Activated CD8-positive, alpha-beta T cell treated with anti-CD3 and anti-CD28 coated beads, Interleukin-2, amount 10 ng/mL, durations not matched to agents 7 days and 5 days (primary cell): ENCODE measurements around the gene C2CD4D. TPM values are rescaled to one million over a fixed set of nuclear protein-coding genes. Genes with fewer than 3 reads are reported as not detected.
"Not testable (repeated sequence)": the region's sequence is repeated elsewhere in the genome, so short reads cannot be mapped to it uniquely, and the experiment has no call there.

Source experiments
- ATAC-seq: fragments of 150-1000 bp; cut with Tn5 transposase; one replicate; pipeline ENCODE4 v1.10.0; 2021; ENCODE audit warnings: moderate library complexity
- CTCF ChIA-PET: fragments of 350-600 bp; sonication (Branson Sonifier 250); formaldehyde crosslinking; loops from one replicate; lab custom pipeline; 2021; ENCODE audit warnings: antibody characterized with exemption; lab: Charles Lee
- POLR2A ChIA-PET: fragments of 350-600 bp; sonication (Branson Sonifier 250); formaldehyde crosslinking; loops from one replicate; lab custom pipeline; 2021; ENCODE audit warnings: antibody characterized with exemption; lab: Charles Lee
- DNase-seq: peaks from one replicate; pipeline ENCODE4 v3.0.0-alpha.2; 2020
- H3K27ac Mint-ChIP-seq: one replicate; pipeline ENCODE4 v1.8.0; 2021; ENCODE audit warnings: mild to moderate bottlenecking, mixed read lengths
- H3K27me3 Mint-ChIP-seq: one replicate; pipeline ENCODE4 v1.8.0; 2021; ENCODE audit warnings: low read depth, mixed read lengths
- H3K36me3 Mint-ChIP-seq: one replicate; pipeline ENCODE4 v1.8.0; 2021; ENCODE audit warnings: low read depth, mixed read lengths
- H3K4me1 Mint-ChIP-seq: one replicate; pipeline ENCODE4 v1.8.0; 2021; ENCODE audit warnings: low read depth, mixed read lengths
- H3K4me3 Mint-ChIP-seq: one replicate; pipeline ENCODE4 v1.8.0; 2021; ENCODE audit warnings: mild to moderate bottlenecking, mixed read lengths
- H3K9me3 Mint-ChIP-seq: one replicate; pipeline ENCODE4 v1.8.0; 2022; ENCODE audit warnings: mixed read lengths; ENCODE audit not compliant: insufficient read depth
- total RNA-seq, 2 experiments: library from RNA; stranded (reverse); gene quantifications; one replicate each; pipeline ENCODE4 v1.2.3, GENCODE V29; 2021

The C2CD4D gene
- total RNA-seq, 2 experiments from 2014 or later: 0.23 to 0.26 TPM

- Mint-ChIP-seq H3K4me1 (no peaks in the 10 kb centered on the region), H3K4me3 (no peak overlapping the region), H3K9me3 (no peaks in the 10 kb centered on the region), H3K27ac (no peak overlapping the region), H3K36me3 (no peaks in the 10 kb centered on the region), H3K27me3 (peaks cover 12% of the 10 kb centered on the region)
- no peak for ATAC-seq
- no peak for DNase-seq
- ChIA-PET POLR2A (no interaction called here), CTCF (interaction anchor here (0.9 to 2.3 kb wide), 6 partner anchors 9 to 143 kb away, joined by 3 to 9 read pairs (median 5); no protein-coding TSS in a partner anchor)
Measured at GRCh38 chr1:151858030-151858746, 18.6 kb upstream of the C2CD4D start.

GRCh38 chr1:151855933-151856332 lies 16.3 kb upstream of the C2CD4D start:
- ATAC-seq (no peak), DNase-seq (no peak)
- Mint-ChIP-seq H3K9me3 (no peaks in the 10 kb centered on the region), H3K36me3 (no peaks in the 10 kb centered on the region), H3K27ac (no peak overlapping the region), H3K4me1 (no peaks in the 10 kb centered on the region), H3K27me3 (no peaks in the 10 kb centered on the region), H3K4me3 (no peak overlapping the region)
- POLR2A ChIA-PET: no interaction called here
- CTCF ChIA-PET: interaction anchor here (1.2 to 1.3 kb wide), 2 partner anchors 10 to 146 kb away, joined by 3 read pairs; no protein-coding TSS in a partner anchor

GRCh38 chr1:151855516-151855915 lies 15.9 kb upstream of the C2CD4D start:
- ATAC-seq, H3K4me3 Mint-ChIP-seq, H3K9me3 Mint-ChIP-seq, POLR2A ChIA-PET, H3K4me1 Mint-ChIP-seq, H3K27me3 Mint-ChIP-seq, DNase-seq, H3K36me3 Mint-ChIP-seq, H3K27ac Mint-ChIP-seq: not testable (repeated sequence)
- CTCF ChIA-PET: interaction anchor here (1.2 to 1.3 kb wide), 2 partner anchors 9 to 146 kb away, joined by 3 read pairs; no protein-coding TSS in a partner anchor

- DNase-seq (no peak), ATAC-seq (no peak)
- H3K27ac Mint-ChIP-seq: no peak overlapping the region
- no peaks in the 10 kb centered on the region for H3K27me3 Mint-ChIP-seq
- no peaks in the 10 kb centered on the region for H3K9me3 Mint-ChIP-seq
- ChIA-PET CTCF (interaction anchor here (1.5 kb wide), 1 partner anchor 162 kb away, joined by 5 read pairs; no protein-coding TSS in a partner anchor), POLR2A (no interaction called here)
- no peaks in the 10 kb centered on the region for H3K36me3 Mint-ChIP-seq
- no peaks in the 10 kb centered on the region for H3K4me1 Mint-ChIP-seq
- no peak overlapping the region for H3K4me3 Mint-ChIP-seq
Measured at GRCh38 chr1:151854658-151855057, 15.0 kb upstream of the C2CD4D start.

GRCh38 chr1:151853411-151853943 lies 13.9 kb upstream of the C2CD4D start, which contains the start of gene THEM5:
Gene THEM5, minus strand, starts transcription at chr1:151853712. Its CDS starts 147 bp downstream, at chr1:151853565.
- DNase-seq (no peak), ATAC-seq (peak; percentile 51)
- Mint-ChIP-seq H3K36me3 (no peaks in the 10 kb centered on the region), H3K27me3 (no peaks in the 10 kb centered on the region), H3K4me1 (no peaks in the 10 kb centered on the region), H3K9me3 (no peaks in the 10 kb centered on the region), H3K27ac (no peak within 1 kb of the TSS), H3K4me3 (no peak within 1 kb of the TSS)
- CTCF ChIA-PET: interaction anchor here (0.9 to 1.5 kb wide), 2 partner anchors 160 to 409 kb away, joined by 3 to 5 read pairs; no protein-coding TSS in a partner anchor
- POLR2A ChIA-PET: no interaction called here

- ATAC-seq (no peak), DNase-seq (no peak)
- ChIA-PET CTCF (interaction anchor here (1.3 kb wide), 1 partner anchor 10 kb away, joined by 3 read pairs; no protein-coding TSS in a partner anchor), POLR2A (no interaction called here)
- H3K4me3 Mint-ChIP-seq: no peak overlapping the region
- H3K36me3 Mint-ChIP-seq: no peaks in the 10 kb centered on the region
- no peaks in the 10 kb centered on the region for H3K4me1 Mint-ChIP-seq
- H3K27me3 Mint-ChIP-seq: no peaks in the 10 kb centered on the region
- H3K27ac Mint-ChIP-seq: no peak overlapping the region
- H3K9me3 Mint-ChIP-seq: no peaks in the 10 kb centered on the region
Measured at GRCh38 chr1:151852733-151853132, 13.1 kb upstream of the C2CD4D start.

- no peaks in the 10 kb centered on the region for H3K9me3 Mint-ChIP-seq
- ChIA-PET POLR2A (no interaction called here), CTCF (interaction anchor here (1.3 kb wide), 1 partner anchor 9 kb away, joined by 3 read pairs; no protein-coding TSS in a partner anchor)
- ATAC-seq (no peak), DNase-seq (no peak)
- no peak overlapping the region for H3K4me3 Mint-ChIP-seq
- H3K36me3 Mint-ChIP-seq: no peaks in the 10 kb centered on the region
- no peaks in the 10 kb centered on the region for H3K4me1 Mint-ChIP-seq
- no peak overlapping the region for H3K27ac Mint-ChIP-seq
- no peaks in the 10 kb centered on the region for H3K27me3 Mint-ChIP-seq
Measured at GRCh38 chr1:151851886-151852285, 12.3 kb upstream of the C2CD4D start.

- CTCF ChIA-PET: interaction anchor here (1.3 to 3.0 kb wide), 2 partner anchors 8 to 13 kb away, joined by 5 to 9 read pairs; no protein-coding TSS in a partner anchor
- no peak overlapping the region for H3K27ac Mint-ChIP-seq
Measured at GRCh38 chr1:151849871-151850270, 10.3 kb upstream of the C2CD4D start.

GRCh38 chr1:151849126-151849525 lies 9.5 kb upstream of the C2CD4D start:
- POLR2A ChIA-PET: interaction anchor here (0.6 to 1.4 kb wide), 2 partner anchors 9 to 18 kb away, joined by 3 to 7 read pairs; partner anchors contain the start of genes C2CD4D and RORC
- ATAC-seq (no peak), DNase-seq (no peak)
- Mint-ChIP-seq H3K4me1 (no peaks in the 10 kb centered on the region), H3K36me3 (no peaks in the 10 kb centered on the region), H3K4me3 (no peak overlapping the region), H3K27me3 (no peaks in the 10 kb centered on the region), H3K27ac (no peak overlapping the region), H3K9me3 (no peaks in the 10 kb centered on the region)
- CTCF ChIA-PET: interaction anchor here (1.3 to 3.0 kb wide), 3 partner anchors 9 to 12 kb away, joined by 4 to 9 read pairs (median 5); no protein-coding TSS in a partner anchor

More at GRCh38 chr1:151849871-151850270, 10.3 kb upstream of the C2CD4D start:
- Mint-ChIP-seq H3K4me1 (no peaks in the 10 kb centered on the region), H3K9me3 (no peaks in the 10 kb centered on the region), H3K4me3 (no peak overlapping the region), H3K27me3 (no peaks in the 10 kb centered on the region), H3K36me3 (no peaks in the 10 kb centered on the region)
- ATAC-seq: no peak
- POLR2A ChIA-PET: no interaction called here
- no peak for DNase-seq

- Mint-ChIP-seq H3K4me1 (no peaks in the 10 kb centered on the region), H3K27me3 (no peaks in the 10 kb centered on the region), H3K9me3 (no peaks in the 10 kb centered on the region), H3K36me3 (no peaks in the 10 kb centered on the region), H3K27ac (no peak overlapping the region), H3K4me3 (no peak overlapping the region)
- POLR2A ChIA-PET: interaction anchor here (1.4 kb wide), 1 partner anchor 8 kb away, joined by 7 read pairs; the partner anchor contains the start of gene C2CD4D
- DNase-seq: no peak
- CTCF ChIA-PET: interaction anchor here (0.9 to 3.0 kb wide), 3 partner anchors 7 to 154 kb away, joined by 3 to 9 read pairs (median 4); no protein-coding TSS in a partner anchor
- ATAC-seq: no peak
Measured at GRCh38 chr1:151847867-151848596, 8.4 kb upstream of the C2CD4D start.

- POLR2A ChIA-PET: interaction anchor here (0.5 to 1.0 kb wide), 2 partner anchors 10 to 368 kb away, joined by 3 read pairs; no protein-coding TSS in a partner anchor
- H3K27me3 Mint-ChIP-seq: peaks cover under 1% of the 10 kb centered on the region
- H3K4me1 Mint-ChIP-seq: no peaks in the 10 kb centered on the region
- no peaks in the 10 kb centered on the region for H3K36me3 Mint-ChIP-seq
- no peaks in the 10 kb centered on the region for H3K9me3 Mint-ChIP-seq
- H3K4me3 Mint-ChIP-seq: no peak overlapping the region
- ATAC-seq (no peak), DNase-seq (no peak)
- CTCF ChIA-PET: interaction anchor here (0.7 to 1.9 kb wide), 6 partner anchors 9 to 155 kb away, joined by 3 to 9 read pairs (median 4); no protein-coding TSS in a partner anchor
- H3K27ac Mint-ChIP-seq: peak overlapping the region; percentile 5
Measured at GRCh38 chr1:151846686-151847237, 7.1 kb upstream of the C2CD4D start.
